ENCODE results near the gene STEAP2. TPM values are rescaled to one million over a fixed set of nuclear protein-coding genes. Genes with fewer than 3 reads are reported as not detected.

Gene STEAP2
- total RNA-seq, 2 experiments from 2014 or later = not detected

GRCh38 chr7:90191648-90192047, 19.9 kb upstream of the STEAP2 start:
- no peak overlapping the region for H3K4me2 ChIP-seq (ENCODE audit: low read length)
- TF ChIP-seq EZH2phosphoT487 (IDR thresholded peaks at IDR 0.05; ENCODE audit: borderline replicate concordance, low read depth, low read length) (no peak), CTCF (conservative IDR thresholded peaks at IDR 0.05; ENCODE audit: low read length) (no peak)
- ChIA-PET CTCF (ENCODE audit: unreplicated experiment) (no interaction called here), POLR2A (interaction anchor here (0.5 kb wide), 1 partner anchor 28 kb away, joined by 3 read pairs; no protein-coding TSS in a partner anchor)
- no peak for DNase-seq (ENCODE audit: low spot score)
- no peaks in the 10 kb centered on the region for H3K4me1 ChIP-seq (ENCODE audit: insufficient read depth, low read length, poor library complexity, severe bottlenecking)
- no peak overlapping the region for H2AFZ ChIP-seq (ENCODE audit: low read length)
- H4K20me1 ChIP-seq (ENCODE audit: insufficient read depth, low read length) = no peaks in the 10 kb centered on the region
- intact Hi-C loops (cut with micrococcal nuclease; ENCODE audit: unreplicated experiment) = no loop called here
- no peaks in the 10 kb centered on the region for H3K79me2 ChIP-seq (ENCODE audit: insufficient read depth, low read depth, low read length)
- H3K4me3 ChIP-seq (ENCODE audit: low read depth, low read length, poor library complexity, severe bottlenecking) = no peak overlapping the region
- no TSS peak for BruUV-seq (replicated peaks)
- H3K9me2 ChIP-seq (ENCODE audit: insufficient read depth, low read length) = no peaks in the 10 kb centered on the region
- no peak overlapping the region for H3K27ac ChIP-seq (ENCODE audit: low read depth, low read length, poor library complexity, severe bottlenecking)
- no peaks in the 10 kb centered on the region for H3K36me3 ChIP-seq (ENCODE audit: insufficient read depth, low read length)
- no peaks in the 10 kb centered on the region for H3K9me3 ChIP-seq (ENCODE audit: low read length)

GRCh38 chr7:90192876-90193750, 18.4 kb upstream of the STEAP2 start:
- no peak for DNase-seq (ENCODE audit: low spot score)
- H3K27ac ChIP-seq (ENCODE audit: low read depth, low read length, poor library complexity, severe bottlenecking) = no peak overlapping the region
- no peaks in the 10 kb centered on the region for H3K9me2 ChIP-seq (ENCODE audit: insufficient read depth, low read length)
- intact Hi-C loops (cut with micrococcal nuclease; ENCODE audit: unreplicated experiment) = no loop called here
- H3K79me2 ChIP-seq (ENCODE audit: insufficient read depth, low read depth, low read length) = no peaks in the 10 kb centered on the region
- no peak overlapping the region for H3K4me3 ChIP-seq (ENCODE audit: low read depth, low read length, poor library complexity, severe bottlenecking)
- H3K36me3 ChIP-seq (ENCODE audit: insufficient read depth, low read length) = no peaks in the 10 kb centered on the region
- no TSS peak for BruUV-seq (replicated peaks)
- no peaks in the 10 kb centered on the region; the same call in 1 of the 2 replicates for H4K20me1 ChIP-seq (ENCODE audit: insufficient read depth, low read length)
- POLR2A ChIA-PET = interaction anchor here (0.6 to 1.7 kb wide), 2 partner anchors 21 to 44 kb away, joined by 3 read pairs; no protein-coding TSS in a partner anchor
- H3K9me3 ChIP-seq (ENCODE audit: low read length) = no peaks in the 10 kb centered on the region
- no peaks in the 10 kb centered on the region for H3K4me1 ChIP-seq (ENCODE audit: insufficient read depth, low read length, poor library complexity, severe bottlenecking)
- TF ChIP-seq CTCF (conservative IDR thresholded peaks at IDR 0.05; ENCODE audit: low read length) (no peak), EZH2phosphoT487 (IDR thresholded peaks at IDR 0.05; ENCODE audit: borderline replicate concordance, low read depth, low read length) (no peak)
- no peak overlapping the region for H2AFZ ChIP-seq (ENCODE audit: low read length)
- CTCF ChIA-PET (ENCODE audit: unreplicated experiment) = no interaction called here
- no peak overlapping the region for H3K4me2 ChIP-seq (ENCODE audit: low read length)
